SHP77 treated with DMSO at 0.1 percent for 48 hours (cell line): ENCODE measurements around the gene SLC25A28.

Experiments
- DNase-seq: peaks from one replicate; lab custom pipeline; 2025; lab: John Stamatoyannopoulos, UW

SLC25A28 gene, protein sequence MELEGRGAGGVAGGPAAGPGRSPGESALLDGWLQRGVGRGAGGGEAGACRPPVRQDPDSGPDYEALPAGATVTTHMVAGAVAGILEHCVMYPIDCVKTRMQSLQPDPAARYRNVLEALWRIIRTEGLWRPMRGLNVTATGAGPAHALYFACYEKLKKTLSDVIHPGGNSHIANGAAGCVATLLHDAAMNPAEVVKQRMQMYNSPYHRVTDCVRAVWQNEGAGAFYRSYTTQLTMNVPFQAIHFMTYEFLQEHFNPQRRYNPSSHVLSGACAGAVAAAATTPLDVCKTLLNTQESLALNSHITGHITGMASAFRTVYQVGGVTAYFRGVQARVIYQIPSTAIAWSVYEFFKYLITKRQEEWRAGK

GRCh38 chr10:99619851-99620710 lies at the start of gene SLC25A28:
TSS of gene SLC25A28 (minus strand) at chr10:99620439. CDS start at chr10:99620335, 104 bp downstream.
- peak; percentile 99 for DNase-seq

GRCh38 chr10:99667108-99667751 lies 47.0 kb upstream of the SLC25A28 start:
- no peak for DNase-seq

- DNase-seq, result no peak
Observed at GRCh38 chr10:99665304-99665703, 45.1 kb upstream of the SLC25A28 start.

GRCh38 chr10:99661377-99661763 lies 41.1 kb upstream of the SLC25A28 start:
- DNase-seq, result no peak

GRCh38 chr10:99660662-99661376 lies 40.6 kb upstream of the SLC25A28 start:
- no peak for DNase-seq

GRCh38 chr10:99659868-99660366 lies 39.7 kb upstream of the SLC25A28 start:
- no peak for DNase-seq

GRCh38 chr10:99659031-99659867 lies 39.0 kb upstream of the SLC25A28 start, which contains the start of gene ENTPD7:
TSS of gene ENTPD7 (plus strand) at chr10:99659509. CDS start at chr10:99659957, 448 bp downstream.
- DNase-seq, result peak; percentile 85

DNA sequence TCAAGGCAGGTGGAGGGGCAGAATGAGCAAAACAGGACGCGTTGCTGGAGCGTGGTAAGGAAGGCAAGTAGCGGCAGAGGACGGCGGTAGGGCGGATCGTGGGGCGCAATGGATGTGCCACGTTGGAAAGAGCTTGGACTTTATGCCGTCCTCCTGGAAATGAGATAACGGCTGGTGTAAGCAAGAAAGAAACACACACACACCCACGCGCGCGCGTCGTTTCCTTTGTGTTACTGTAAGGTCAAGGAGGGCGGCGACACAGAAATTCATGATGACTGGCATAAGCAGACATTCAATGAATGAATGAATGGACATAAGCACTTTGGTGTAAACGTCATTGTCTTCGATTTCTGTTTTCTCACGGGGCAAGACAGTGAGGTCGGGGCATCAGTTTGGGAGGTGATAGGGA lies 38.4 kb upstream of the SLC25A28 start:
- DNase-seq, result no peak

GRCh38 chr10:99656199-99657064 lies 36.2 kb upstream of the SLC25A28 start:
- no peak for DNase-seq

DNA sequence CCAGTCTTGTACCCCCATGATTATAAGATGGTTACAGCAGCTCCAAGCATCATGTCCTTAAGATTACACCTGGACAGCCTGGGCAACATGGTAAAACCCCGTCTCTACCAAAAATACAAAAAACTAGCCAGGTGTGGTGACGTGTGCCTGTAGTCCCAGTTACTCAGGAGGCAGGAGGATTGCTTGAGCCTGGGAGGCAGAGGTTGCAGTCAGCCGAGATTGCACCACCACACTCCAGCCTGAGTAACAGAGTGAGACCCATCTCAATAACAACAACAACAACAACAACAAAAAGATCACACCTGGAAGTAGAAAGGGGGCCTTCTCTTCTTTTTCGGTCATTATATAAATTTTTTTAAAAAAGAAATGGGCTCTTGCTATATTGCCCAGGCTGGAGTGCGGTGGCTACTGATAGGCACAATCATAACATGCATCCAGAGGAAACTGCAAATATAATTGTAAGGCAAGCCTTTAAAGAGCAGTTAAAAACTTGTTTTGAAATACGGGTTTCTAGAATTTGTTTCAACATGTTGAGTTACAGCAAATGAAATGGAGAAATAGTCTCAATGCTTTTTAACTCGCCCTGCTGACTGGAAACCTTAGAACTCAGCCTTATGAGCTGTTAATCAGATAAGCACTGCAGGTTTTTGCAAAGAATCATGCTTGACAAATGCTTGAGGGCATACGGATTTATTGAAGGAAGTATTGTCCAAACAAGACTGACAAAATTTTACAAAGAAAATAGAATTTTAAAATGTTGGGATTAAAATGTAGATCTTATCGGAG lies 34.3 kb upstream of the SLC25A28 start:
- no peak for DNase-seq

DNA sequence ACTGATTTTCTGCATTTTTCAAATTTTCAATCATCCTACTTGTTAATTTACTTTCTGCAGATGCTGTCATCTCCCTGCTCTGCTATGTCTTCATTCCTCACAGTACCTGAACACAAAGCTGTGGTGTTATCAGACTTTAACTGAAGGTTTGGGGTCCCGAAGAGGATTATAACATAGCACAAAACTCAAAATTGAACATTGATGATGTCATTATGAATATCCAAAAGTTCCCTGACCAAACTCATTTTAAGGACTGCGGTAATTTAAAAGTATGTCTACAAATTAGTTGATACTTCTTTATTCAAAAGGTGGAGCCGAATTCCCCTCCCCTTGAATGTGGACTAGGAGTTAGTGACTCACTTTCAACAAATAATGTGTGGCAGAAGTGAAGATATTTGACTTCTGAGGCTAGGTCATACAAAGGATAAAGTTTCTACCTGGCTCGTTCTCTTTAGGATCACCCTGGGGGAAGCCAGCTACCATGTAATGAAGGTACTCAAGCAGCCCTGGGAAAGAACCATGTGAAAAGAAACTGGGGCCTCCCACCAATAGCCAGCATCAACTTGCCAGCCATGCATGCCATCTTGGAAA lies 32.7 kb upstream of the SLC25A28 start:
- no peak for DNase-seq

DNA sequence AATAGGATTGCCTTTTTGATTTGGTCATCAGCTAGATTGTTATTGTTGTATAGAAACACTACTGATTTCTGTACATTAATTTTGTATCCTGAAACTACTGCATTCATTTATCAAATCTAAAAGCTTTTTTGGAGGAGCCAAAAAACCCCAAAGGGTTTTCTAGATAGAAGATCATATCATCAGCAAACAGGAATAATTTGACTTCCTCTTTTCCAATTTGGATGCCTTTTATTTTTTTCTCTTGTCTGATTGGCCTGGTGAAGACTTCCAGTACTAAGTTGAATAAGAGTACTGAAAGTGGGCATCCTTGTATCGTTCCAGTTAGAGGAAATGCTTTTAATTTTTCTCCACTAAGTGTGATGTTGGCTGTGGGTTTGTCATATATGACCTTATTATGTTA lies 28.5 kb upstream of the SLC25A28 start:
- DNase-seq, result no peak

DNA sequence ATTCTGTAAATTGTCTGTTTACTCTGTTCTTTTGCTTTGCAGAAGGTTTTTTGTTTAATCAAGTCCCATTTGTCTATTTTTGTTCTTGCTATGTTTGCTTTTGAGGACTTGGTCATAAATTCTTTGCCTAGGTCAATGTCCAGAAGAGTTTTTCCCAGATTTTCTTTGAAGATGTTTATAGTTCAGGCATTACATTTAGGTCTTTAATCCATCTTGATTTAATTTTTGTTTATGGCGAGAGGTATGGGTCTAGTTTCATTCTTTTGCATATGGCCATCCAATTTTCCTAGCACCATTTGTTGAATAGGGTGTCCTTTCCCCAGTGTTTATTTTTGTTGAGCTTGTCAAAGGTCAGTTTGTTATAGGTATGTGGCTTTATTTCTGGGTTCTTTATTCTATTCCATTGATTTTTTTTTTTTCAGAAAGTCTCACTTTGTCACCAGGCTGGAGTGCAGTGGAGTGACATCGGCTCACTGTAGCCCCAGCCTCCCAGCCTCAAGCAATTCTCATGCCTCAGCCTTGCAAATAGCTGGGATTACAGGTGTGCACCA lies 27.4 kb upstream of the SLC25A28 start:
- DNase-seq, result no peak

- DNase-seq, result no peak
Observed at GRCh38 chr10:99633832-99634231, 13.6 kb upstream of the SLC25A28 start.

DNA sequence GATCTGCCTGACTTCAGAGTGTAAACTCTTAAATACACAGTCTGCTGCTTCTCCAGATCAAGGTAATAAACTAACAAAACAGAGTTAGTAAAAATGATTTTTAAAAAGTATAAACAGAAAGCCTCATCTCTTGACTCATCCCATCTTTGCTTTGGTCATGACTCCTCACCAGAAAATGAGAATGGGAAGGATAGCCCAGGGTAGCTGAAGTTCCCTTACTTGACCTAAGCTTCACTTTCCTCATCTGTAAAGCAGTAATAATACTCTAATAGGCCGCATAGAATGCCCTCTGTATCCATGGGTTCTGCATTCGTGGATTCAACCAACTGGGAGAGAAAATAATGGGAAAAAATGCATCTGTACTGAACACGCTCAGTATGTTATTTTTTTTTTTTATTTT lies 11.3 kb upstream of the SLC25A28 start:
- no peak for DNase-seq

GRCh38 chr10:99630991-99631390 lies 10.8 kb upstream of the SLC25A28 start:
- no peak for DNase-seq

- no peak for DNase-seq
Observed at GRCh38 chr10:99630433-99630832, 10.2 kb upstream of the SLC25A28 start.

DNA sequence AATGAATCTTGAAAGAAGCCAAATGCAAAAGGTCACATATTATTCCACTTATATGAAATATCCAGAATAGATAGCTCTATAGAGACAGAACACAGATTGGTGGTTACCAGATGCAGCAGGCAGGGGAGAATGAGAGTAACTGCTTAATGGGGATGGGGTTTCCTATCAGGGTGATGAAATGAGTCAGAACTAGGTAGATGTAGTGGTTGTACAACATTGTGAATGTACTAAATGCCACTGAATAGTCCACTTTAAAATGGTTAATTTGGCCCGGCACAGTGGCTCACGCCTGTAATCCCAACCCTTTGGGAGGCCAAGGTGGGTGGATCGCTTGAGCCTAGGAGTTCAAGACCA lies 9.4 kb upstream of the SLC25A28 start:
- DNase-seq, result no peak
